DOHH2 (cell line): ENCODE data around the gene CSMD2.

Experiments used
- H3F3A ChIP-seq: fragments of 200-600 bp; sonication (generic), shearing (Covaris generic); 2 replicates; pipeline ENCODE4 v1.6.0; 2016; ENCODE audit warnings: antibody characterized with exemption, mild to moderate bottlenecking; ENCODE audit not compliant: control insufficient read depth, insufficient read depth
- H3K27ac ChIP-seq: fragments of 200-600 bp; sonication (generic); 2 replicates; pipeline ENCODE4 v1.5.1; 2014; ENCODE audit warnings: low read depth, mild to moderate bottlenecking, low read length, moderate library complexity
- H3K27me3 ChIP-seq: fragments of 200-600 bp; sonication (generic); 2 replicates; pipeline ENCODE4 v1.6.1; 2014; ENCODE audit warnings: mild to moderate bottlenecking, low read length, mixed read lengths; ENCODE audit not compliant: control insufficient read depth
- H3K36me3 ChIP-seq: fragments of 200-600 bp; sonication (generic); 2 replicates; pipeline ENCODE4 v1.6.1; 2014; ENCODE audit warnings: mild to moderate bottlenecking, low read length, moderate library complexity, mixed read lengths; ENCODE audit not compliant: control insufficient read depth
- H3K4me1 ChIP-seq: fragments of 200-600 bp; sonication (generic); 2 replicates; pipeline ENCODE4 v1.6.1; 2014; ENCODE audit warnings: mild to moderate bottlenecking, low read length, mixed read lengths; ENCODE audit not compliant: control insufficient read depth
- H3K4me2 ChIP-seq: fragments of 200-600 bp; sonication (generic); 2 replicates; pipeline ENCODE4 v1.6.0; 2014; ENCODE audit warnings: mild to moderate bottlenecking, low read length, moderate library complexity
- H3K4me3 ChIP-seq: fragments of 200-600 bp; sonication (generic); 2 replicates; pipeline ENCODE4 v1.5.1; 2014; ENCODE audit warnings: mild to moderate bottlenecking, low read length, mixed read lengths
- H3K79me2 ChIP-seq: fragments of 200-600 bp; sonication (generic); 2 replicates; pipeline ENCODE4 v1.6.1; 2014; ENCODE audit warnings: mild to moderate bottlenecking, low read length, mixed read lengths; ENCODE audit not compliant: control insufficient read depth
- H3K9me2 ChIP-seq: fragments of 200-600 bp; sonication (generic); replicated peaks from 2 replicates; pipeline ENCODE4 v1.6.1; 2014; ENCODE audit warnings: mild to moderate bottlenecking, low read length, mixed read lengths; ENCODE audit not compliant: control insufficient read depth
- H3K9me3 ChIP-seq: fragments of 200-600 bp; sonication (generic); 2 replicates; pipeline ENCODE4 v1.6.1; 2014; ENCODE audit warnings: antibody characterized with exemption, low read length, mixed read lengths; ENCODE audit not compliant: control insufficient read depth, insufficient read depth
- H4K20me1 ChIP-seq: fragments of 200-600 bp; sonication (generic); 2 replicates; pipeline ENCODE4 v1.6.0; 2014; ENCODE audit warnings: low read depth, mild to moderate bottlenecking, antibody characterized with exemption, low read length, moderate library complexity; ENCODE audit not compliant: control insufficient read depth, insufficient read depth
- EZH2phosphoT487 ChIP-seq: fragments of 200-600 bp; sonication (generic); IDR thresholded peaks from 2 replicates; pipeline ENCODE4 v1.6.1; 2017; ENCODE audit warnings: borderline replicate concordance, mild to moderate bottlenecking, antibody characterized with exemption, low read length, moderate library complexity, mixed read lengths
- TF ChIP-seq, protein P1 (sequence below): fragments of 200-600 bp; sonication (generic); IDR thresholded peaks from one replicate; pipeline ENCODE4 v1.5.1; 2014; ENCODE audit warnings: antibody characterized with exemption, mild to moderate bottlenecking, low read depth, low read length; ENCODE audit not compliant: poor library complexity, severe bottlenecking

Gene CSMD2

DNA sequence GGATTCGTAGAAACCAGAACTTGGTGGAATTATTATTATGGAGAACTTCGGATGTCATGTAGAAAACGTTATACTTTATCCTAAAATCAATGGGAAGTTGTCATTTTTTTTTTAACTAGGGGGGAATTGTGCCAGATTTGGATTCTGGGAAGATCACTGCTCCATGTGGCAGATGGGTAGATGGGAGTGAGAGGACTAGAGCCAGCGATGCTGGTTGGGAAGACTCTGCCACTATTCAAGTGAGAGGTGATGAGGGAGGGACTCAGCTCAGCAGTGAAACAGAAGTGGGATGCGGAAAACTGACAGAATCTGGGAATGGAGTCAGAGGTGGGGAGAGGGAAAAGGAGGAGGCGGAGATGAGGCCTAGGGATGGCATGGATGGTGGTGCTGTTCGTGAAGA is 382.3 kb downstream of the CSMD2 start:
- H3K4me2 ChIP-seq: no peak overlapping the region
- peaks cover 3% of the 10 kb centered on the region; the same call in 1 of the 2 replicates for H3K27me3 ChIP-seq
- no peak overlapping the region for H3K4me3 ChIP-seq
- no peaks in the 10 kb centered on the region for H3K9me2 ChIP-seq
- TF ChIP-seq EZH2phosphoT487: no peak
- TF ChIP-seq, protein P1, sequence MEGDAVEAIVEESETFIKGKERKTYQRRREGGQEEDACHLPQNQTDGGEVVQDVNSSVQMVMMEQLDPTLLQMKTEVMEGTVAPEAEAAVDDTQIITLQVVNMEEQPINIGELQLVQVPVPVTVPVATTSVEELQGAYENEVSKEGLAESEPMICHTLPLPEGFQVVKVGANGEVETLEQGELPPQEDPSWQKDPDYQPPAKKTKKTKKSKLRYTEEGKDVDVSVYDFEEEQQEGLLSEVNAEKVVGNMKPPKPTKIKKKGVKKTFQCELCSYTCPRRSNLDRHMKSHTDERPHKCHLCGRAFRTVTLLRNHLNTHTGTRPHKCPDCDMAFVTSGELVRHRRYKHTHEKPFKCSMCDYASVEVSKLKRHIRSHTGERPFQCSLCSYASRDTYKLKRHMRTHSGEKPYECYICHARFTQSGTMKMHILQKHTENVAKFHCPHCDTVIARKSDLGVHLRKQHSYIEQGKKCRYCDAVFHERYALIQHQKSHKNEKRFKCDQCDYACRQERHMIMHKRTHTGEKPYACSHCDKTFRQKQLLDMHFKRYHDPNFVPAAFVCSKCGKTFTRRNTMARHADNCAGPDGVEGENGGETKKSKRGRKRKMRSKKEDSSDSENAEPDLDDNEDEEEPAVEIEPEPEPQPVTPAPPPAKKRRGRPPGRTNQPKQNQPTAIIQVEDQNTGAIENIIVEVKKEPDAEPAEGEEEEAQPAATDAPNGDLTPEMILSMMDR: no peak
- no peaks in the 10 kb centered on the region for H3F3A ChIP-seq
- H3K9me3 ChIP-seq: no peaks in the 10 kb centered on the region
- H3K27ac ChIP-seq: no peak overlapping the region
- H4K20me1 ChIP-seq: no peaks in the 10 kb centered on the region
- H3K4me1 ChIP-seq: no peaks in the 10 kb centered on the region
- no peaks in the 10 kb centered on the region for H3K36me3 ChIP-seq
- H3K79me2 ChIP-seq: no peaks in the 10 kb centered on the region

DNA sequence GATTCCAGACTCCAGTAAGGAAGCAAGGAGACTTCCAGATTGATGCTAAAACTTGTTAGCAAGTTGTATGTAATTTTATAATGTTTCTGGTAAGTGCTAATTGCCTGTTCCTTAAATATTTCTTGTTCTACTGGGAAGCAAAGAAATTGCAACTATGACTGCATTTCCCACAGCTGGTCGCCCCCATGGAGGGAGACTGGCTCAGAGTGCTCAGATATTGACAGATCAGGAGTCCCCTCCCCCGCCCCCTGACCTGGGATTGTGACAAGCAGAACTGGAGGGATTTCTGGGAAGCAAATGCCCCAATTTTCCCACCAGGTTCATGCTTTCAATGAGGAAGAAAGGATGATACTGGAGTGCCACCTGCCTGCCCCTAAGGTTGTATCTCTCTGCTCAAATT is 383.4 kb downstream of the CSMD2 start:
- no peaks in the 10 kb centered on the region for H3K4me1 ChIP-seq

GRCh38 chr1:33777337-33777736 is 387.7 kb downstream of the CSMD2 start:
- no peaks in the 10 kb centered on the region for H3F3A ChIP-seq
- no peaks in the 10 kb centered on the region for H3K9me3 ChIP-seq
- H3K4me2 ChIP-seq: no peak overlapping the region
- no peaks in the 10 kb centered on the region for H3K4me1 ChIP-seq
- H3K27me3 ChIP-seq: no peaks in the 10 kb centered on the region
- no peaks in the 10 kb centered on the region for H3K79me2 ChIP-seq
- H3K27ac ChIP-seq: no peak overlapping the region
- no peaks in the 10 kb centered on the region for H3K36me3 ChIP-seq
- H3K4me3 ChIP-seq: no peak overlapping the region
- no peaks in the 10 kb centered on the region for H4K20me1 ChIP-seq
- TF ChIP-seq, protein P1: no peak
- no peak for TF ChIP-seq EZH2phosphoT487
- H3K9me2 ChIP-seq: no peaks in the 10 kb centered on the region

More for the DNA sequence above, 383.4 kb downstream of the CSMD2 start:
- no peak overlapping the region for H3K4me3 ChIP-seq
- H3K27me3 ChIP-seq: peaks cover under 1% of the 10 kb centered on the region; the same call in 1 of the 2 replicates
- no peak overlapping the region for H3K4me2 ChIP-seq
- no peaks in the 10 kb centered on the region for H4K20me1 ChIP-seq
- H3K79me2 ChIP-seq: no peaks in the 10 kb centered on the region
- no peaks in the 10 kb centered on the region for H3K9me3 ChIP-seq
- H3K36me3 ChIP-seq: no peaks in the 10 kb centered on the region
- TF ChIP-seq, protein P1: no peak
- TF ChIP-seq EZH2phosphoT487: no peak
- H3F3A ChIP-seq: no peaks in the 10 kb centered on the region
- H3K27ac ChIP-seq: no peak overlapping the region
- no peaks in the 10 kb centered on the region for H3K9me2 ChIP-seq
